Right ventricle myocardium superior (tissue), 1 donor: ENCODE data around the gene HEBP2. TPM values are rescaled to one million over a fixed set of nuclear protein-coding genes. Genes with fewer than 3 reads are reported as not detected.

ENCODE experiments used
- ATAC-seq: fragments of 200-7000 bp; cut with Tn5 transposase; one replicate; pipeline ENCODE4 v1.9.1; 2020; ENCODE audit warnings: mild to moderate bottlenecking; ENCODE audit not compliant: poor library complexity
- DNase-seq: peaks from one replicate; pipeline ENCODE4 v3.0.0-alpha.2; 2020
- intact Hi-C: fragments of 100-400 bp; cut with DNase I; formaldehyde crosslinking; loops from one replicate; pipeline ENCODE4 v1.11.2; 2022
- total RNA-seq: library from RNA; stranded (reverse); fragmentation: NEBNext Ultra II Directional; extraction: Animal tissue kit (Norgen Biotek cat#: 25700); gene quantifications from one replicate; pipeline ENCODE4 v1.2.1, GENCODE V29; 2021
- donor health status: DM: no; HTN: yes; CAD: no; lungs with severe emphysema.

HEBP2 gene
- total RNA-seq, 1 donor from 2014 or later = 87.4 TPM

GRCh38 chr6:138393871-138394783 is 9.9 kb upstream of the HEBP2 start:
- ATAC-seq = peak; percentile 91
- intact Hi-C loops = no loop called here
- no peak for DNase-seq

- no peak for ATAC-seq
- no peak for DNase-seq
- intact Hi-C loops = no loop called here
Observed at GRCh38 chr6:138396709-138397108, 7.3 kb upstream of the HEBP2 start.

- intact Hi-C loops = no loop called here
- ATAC-seq (peak; percentile 61), DNase-seq (peak; percentile 46)
Observed at GRCh38 chr6:138397128-138398122, 6.6 kb upstream of the HEBP2 start.

GRCh38 chr6:138400326-138400725 is 3.7 kb upstream of the HEBP2 start:
- intact Hi-C loops = loop anchor here (10.0 kb wide), 2 partner anchors 106 to 286 kb away; no protein-coding TSS in a partner anchor
- no peak for DNase-seq
- no peak for ATAC-seq

- intact Hi-C loops = loop anchor here (10.0 kb wide), 2 partner anchors 107 to 287 kb away; no protein-coding TSS in a partner anchor
- ATAC-seq (no peak), DNase-seq (no peak)
Observed at GRCh38 chr6:138401960-138402837, 1.8 kb upstream of the HEBP2 start.

GRCh38 chr6:138402838-138403187 is 1.2 kb upstream of the HEBP2 start:
- intact Hi-C loops = loop anchor here (10.0 kb wide), 2 partner anchors 108 to 288 kb away; no protein-coding TSS in a partner anchor
- ATAC-seq (no peak), DNase-seq (no peak)

- intact Hi-C loops = loop anchor here (10.0 kb wide), 2 partner anchors 109 to 289 kb away; no protein-coding TSS in a partner anchor
- ATAC-seq (peak; percentile 55), DNase-seq (peak; percentile 72)
Observed at GRCh38 chr6:138403324-138403800, 661 bp upstream of the HEBP2 start.

GRCh38 chr6:138404666-138405337 is 779 bp downstream of the HEBP2 start:
- intact Hi-C loops = loop anchor here (10.0 kb wide), 2 partner anchors 110 to 290 kb away; no protein-coding TSS in a partner anchor
- ATAC-seq = peak; percentile 4
- DNase-seq = peak; percentile 50

- ATAC-seq (no peak), DNase-seq (no peak)
- intact Hi-C loops = loop anchor here (10.0 kb wide), 2 partner anchors 111 to 291 kb away; no protein-coding TSS in a partner anchor
Observed at GRCh38 chr6:138405816-138406413, 1.9 kb downstream of the HEBP2 start.

- intact Hi-C loops = loop anchor here (10.0 kb wide), 2 partner anchors 112 to 292 kb away; no protein-coding TSS in a partner anchor
- DNase-seq = no peak
- no peak for ATAC-seq
Observed at GRCh38 chr6:138406443-138406842, 2.4 kb downstream of the HEBP2 start.

- intact Hi-C loops = no loop called here
- DNase-seq (no peak), ATAC-seq (no peak)
Observed at GRCh38 chr6:138410048-138410735, 6.2 kb downstream of the HEBP2 start.

GRCh38 chr6:138410972-138411880 is 7.2 kb downstream of the HEBP2 start:
- ATAC-seq = no peak
- DNase-seq = no peak

GRCh38 chr6:138415125-138415524 is 11.1 kb downstream of the HEBP2 start:
- DNase-seq (no peak), ATAC-seq (no peak)
- intact Hi-C loops = no loop called here

More at GRCh38 chr6:138410972-138411880, 7.2 kb downstream of the HEBP2 start:
- intact Hi-C loops = no loop called here

GRCh38 chr6:138416206-138416605 is 12.2 kb downstream of the HEBP2 start:
- no peak for DNase-seq
- intact Hi-C loops = no loop called here
- no peak for ATAC-seq

GRCh38 chr6:138417493-138418117 is 13.6 kb downstream of the HEBP2 start:
- ATAC-seq (no peak), DNase-seq (no peak)
- intact Hi-C loops = no loop called here
